Activated CD4-positive, alpha-beta T cell treated with anti-CD3 and anti-CD28 coated beads, Interleukin-2, amount 10 ng/mL, durations not matched to agents 7 days and 5 days (primary cell): ENCODE measurements around the gene TP53BP2. TPM values are rescaled to one million over a fixed set of nuclear protein-coding genes. Genes with fewer than 3 reads are reported as not detected.

Source experiments
- CTCF ChIA-PET: fragments of 350-600 bp; sonication (Branson Sonifier 250); formaldehyde crosslinking; loops from one replicate; lab custom pipeline; 2021; ENCODE audit warnings: antibody characterized with exemption; lab: Charles Lee
- POLR2A ChIA-PET: fragments of 350-600 bp; sonication (Branson Sonifier 250); formaldehyde crosslinking; loops from one replicate; lab custom pipeline; 2021; ENCODE audit warnings: antibody characterized with exemption; lab: Charles Lee
- DNase-seq: peaks from one replicate; pipeline ENCODE4 v3.0.0-alpha.2; 2020
- H3K27ac Mint-ChIP-seq: one replicate; pipeline ENCODE4 v1.8.0; 2021; ENCODE audit warnings: mild to moderate bottlenecking, moderate library complexity, mixed read lengths
- H3K27me3 Mint-ChIP-seq: one replicate; pipeline ENCODE4 v1.8.0; 2021; ENCODE audit warnings: mixed read lengths
- H3K36me3 Mint-ChIP-seq: one replicate; pipeline ENCODE4 v1.8.0; 2021; ENCODE audit warnings: low read depth, mixed read lengths
- H3K4me1 Mint-ChIP-seq: one replicate; pipeline ENCODE4 v1.8.0; 2021; ENCODE audit warnings: mixed read lengths
- H3K4me3 Mint-ChIP-seq: one replicate; pipeline ENCODE4 v1.8.0; 2021; ENCODE audit warnings: mild to moderate bottlenecking, moderate library complexity, mixed read lengths
- H3K9me3 Mint-ChIP-seq: one replicate; pipeline ENCODE4 v1.8.0; 2021; ENCODE audit warnings: mixed read lengths
- total RNA-seq, 2 experiments: library from RNA; stranded (reverse); gene quantifications; one replicate each; pipeline ENCODE4 v1.2.3, GENCODE V29; 2021

Gene TP53BP2
- total RNA-seq, 2 experiments from 2014 or later = 33.4 to 36.9 TPM

- Mint-ChIP-seq H3K27ac (no peak overlapping the region), H3K9me3 (no peaks in the 10 kb centered on the region), H3K27me3 (no peaks in the 10 kb centered on the region), H3K4me3 (no peak overlapping the region), H3K4me1 (no peaks in the 10 kb centered on the region), H3K36me3 (peaks cover 52% of the 10 kb centered on the region)
- ChIA-PET POLR2A (no interaction called here), CTCF (no interaction called here)
- DNase-seq = no peak
Measured at GRCh38 chr1:223802032-223802431, 43.7 kb downstream of the TP53BP2 start.

- Mint-ChIP-seq H3K9me3 (no peaks in the 10 kb centered on the region), H3K27me3 (no peaks in the 10 kb centered on the region), H3K36me3 (peaks cover 30% of the 10 kb centered on the region), H3K4me1 (peaks cover 6% of the 10 kb centered on the region), H3K27ac (no peak overlapping the region), H3K4me3 (no peak overlapping the region)
- no peak for DNase-seq
- CTCF ChIA-PET = interaction anchor here (0.9 kb wide), 1 partner anchor 13 kb away, joined by 5 read pairs; no protein-coding TSS in a partner anchor
- POLR2A ChIA-PET = no interaction called here
Measured at GRCh38 chr1:223796210-223796609, 49.5 kb downstream of the TP53BP2 start.

- Mint-ChIP-seq H3K4me1 (peaks cover 6% of the 10 kb centered on the region), H3K36me3 (peaks cover 17% of the 10 kb centered on the region), H3K9me3 (no peaks in the 10 kb centered on the region), H3K27me3 (no peaks in the 10 kb centered on the region), H3K4me3 (no peak overlapping the region), H3K27ac (no peak overlapping the region)
- DNase-seq = no peak
- POLR2A ChIA-PET = no interaction called here
- CTCF ChIA-PET = no interaction called here
Measured at GRCh38 chr1:223794136-223794880, 51.4 kb downstream of the TP53BP2 start.

GRCh38 chr1:223793716-223794115, 52.0 kb downstream of the TP53BP2 start:
- H3K4me1 Mint-ChIP-seq = peaks cover 6% of the 10 kb centered on the region
- CTCF ChIA-PET = no interaction called here
- H3K27me3 Mint-ChIP-seq = no peaks in the 10 kb centered on the region
- no peak overlapping the region for H3K27ac Mint-ChIP-seq
- H3K9me3 Mint-ChIP-seq = no peaks in the 10 kb centered on the region
- H3K36me3 Mint-ChIP-seq = peaks cover 20% of the 10 kb centered on the region
- POLR2A ChIA-PET = no interaction called here
- no peak overlapping the region for H3K4me3 Mint-ChIP-seq
- DNase-seq = no peak

GRCh38 chr1:223792046-223792445, 53.7 kb downstream of the TP53BP2 start:
- no peak overlapping the region for H3K27ac Mint-ChIP-seq
- peaks cover 19% of the 10 kb centered on the region for H3K36me3 Mint-ChIP-seq
- ChIA-PET CTCF (no interaction called here), POLR2A (no interaction called here)
- no peak for DNase-seq
- no peaks in the 10 kb centered on the region for H3K27me3 Mint-ChIP-seq
- no peak overlapping the region for H3K4me3 Mint-ChIP-seq
- no peaks in the 10 kb centered on the region for H3K9me3 Mint-ChIP-seq
- H3K4me1 Mint-ChIP-seq = peaks cover 6% of the 10 kb centered on the region

GRCh38 chr1:223788746-223789415, 56.9 kb downstream of the TP53BP2 start:
- CTCF ChIA-PET = interaction anchor here (1.0 kb wide), 1 partner anchor 14 kb away, joined by 3 read pairs; no protein-coding TSS in a partner anchor
- H3K27me3 Mint-ChIP-seq = no peaks in the 10 kb centered on the region
- H3K4me1 Mint-ChIP-seq = peaks cover 6% of the 10 kb centered on the region
- peaks cover 14% of the 10 kb centered on the region for H3K36me3 Mint-ChIP-seq
- no peaks in the 10 kb centered on the region for H3K9me3 Mint-ChIP-seq
- no peak overlapping the region for H3K4me3 Mint-ChIP-seq
- no peak for DNase-seq
- POLR2A ChIA-PET = no interaction called here
- no peak overlapping the region for H3K27ac Mint-ChIP-seq

- Mint-ChIP-seq H3K4me3 (no peak overlapping the region), H3K4me1 (no peaks in the 10 kb centered on the region), H3K9me3 (no peaks in the 10 kb centered on the region), H3K36me3 (peaks cover 14% of the 10 kb centered on the region), H3K27ac (no peak overlapping the region), H3K27me3 (no peaks in the 10 kb centered on the region)
- ChIA-PET CTCF (interaction anchor here (1.1 kb wide), 1 partner anchor 13 kb away, joined by 3 read pairs; no protein-coding TSS in a partner anchor), POLR2A (no interaction called here)
- no peak for DNase-seq
Measured at GRCh38 chr1:223785808-223786207, 59.9 kb downstream of the TP53BP2 start.

GRCh38 chr1:223784541-223784940, 61.2 kb downstream of the TP53BP2 start:
- Mint-ChIP-seq H3K4me3 (no peak overlapping the region), H3K27me3 (no peaks in the 10 kb centered on the region), H3K36me3 (peaks cover 15% of the 10 kb centered on the region), H3K9me3 (no peaks in the 10 kb centered on the region), H3K27ac (no peak overlapping the region), H3K4me1 (no peaks in the 10 kb centered on the region)
- ChIA-PET POLR2A (interaction anchor here (0.6 kb wide), 2 partner anchors 66 to 461 kb away, joined by 3 to 5 read pairs; no protein-coding TSS in a partner anchor), CTCF (interaction anchor here (0.6 to 1.3 kb wide), 2 partner anchors 10 to 340 kb away, joined by 4 to 5 read pairs; no protein-coding TSS in a partner anchor)
- no peak for DNase-seq

- Mint-ChIP-seq H3K4me3 (no peak overlapping the region), H3K27me3 (no peaks in the 10 kb centered on the region), H3K27ac (no peak overlapping the region), H3K9me3 (no peaks in the 10 kb centered on the region), H3K4me1 (no peaks in the 10 kb centered on the region), H3K36me3 (peaks cover 15% of the 10 kb centered on the region)
- POLR2A ChIA-PET = no interaction called here
- CTCF ChIA-PET = interaction anchor here (1.3 to 1.6 kb wide), 2 partner anchors 9 to 12 kb away, joined by 5 read pairs; no protein-coding TSS in a partner anchor
- no peak for DNase-seq
Measured at GRCh38 chr1:223783676-223784075, 62.1 kb downstream of the TP53BP2 start.

- DNase-seq = no peak
- ChIA-PET POLR2A (no interaction called here), CTCF (interaction anchor here (1.0 to 2.1 kb wide), 3 partner anchors 18 to 38 kb away, joined by 3 to 4 read pairs (median 3); no protein-coding TSS in a partner anchor)
- H3K4me1 Mint-ChIP-seq = peaks cover 12% of the 10 kb centered on the region
- peaks cover 27% of the 10 kb centered on the region for H3K36me3 Mint-ChIP-seq
- no peaks in the 10 kb centered on the region for H3K9me3 Mint-ChIP-seq
- no peaks in the 10 kb centered on the region for H3K27me3 Mint-ChIP-seq
- no peak overlapping the region for H3K27ac Mint-ChIP-seq
- no peak overlapping the region for H3K4me3 Mint-ChIP-seq
Measured at GRCh38 chr1:223780949-223781348, 64.8 kb downstream of the TP53BP2 start.

GRCh38 chr1:223780318-223780717, 65.4 kb downstream of the TP53BP2 start:
- Mint-ChIP-seq H3K4me3 (no peak overlapping the region), H3K27me3 (no peaks in the 10 kb centered on the region), H3K4me1 (peaks cover 18% of the 10 kb centered on the region), H3K27ac (no peak overlapping the region), H3K36me3 (peaks cover 32% of the 10 kb centered on the region), H3K9me3 (no peaks in the 10 kb centered on the region)
- no peak for DNase-seq
- CTCF ChIA-PET = interaction anchor here (1.0 to 2.1 kb wide), 2 partner anchors 19 to 23 kb away, joined by 3 to 4 read pairs; no protein-coding TSS in a partner anchor
- POLR2A ChIA-PET = no interaction called here

- Mint-ChIP-seq H3K4me3 (no peak overlapping the region), H3K36me3 (peaks cover 57% of the 10 kb centered on the region), H3K4me1 (peaks cover 25% of the 10 kb centered on the region), H3K9me3 (no peaks in the 10 kb centered on the region), H3K27me3 (no peaks in the 10 kb centered on the region), H3K27ac (peak overlapping the region; percentile 33)
- ChIA-PET POLR2A (no interaction called here), CTCF (interaction anchor here (1.5 kb wide), 1 partner anchor 28 kb away, joined by 3 read pairs; no protein-coding TSS in a partner anchor)
- no peak for DNase-seq
Measured at GRCh38 chr1:223776826-223777454, 68.8 kb downstream of the TP53BP2 start.
